GM12878 (cell line): Measurements from ENCODE around the gene TTF2. TPM values are rescaled to one million over a fixed set of nuclear protein-coding genes. Genes with fewer than 3 reads are reported as not detected.

ENCODE experiments used
- BCLAF1 ChIP-seq: fragments of 450-650 bp; IDR thresholded peaks from 2 replicates; pipeline ENCODE4 v1.6.1; 2017; ENCODE audit warnings: antibody characterized with exemption, mild to moderate bottlenecking, moderate library complexity
- BMI1 ChIP-seq: fragments of 450-650 bp; IDR thresholded peaks from 2 replicates; pipeline ENCODE4 v1.6.1; 2016; ENCODE audit warnings: mild to moderate bottlenecking, moderate library complexity, borderline replicate concordance
- CHD2 ChIP-seq: IDR thresholded peaks from 2 replicates; pipeline ENCODE4 v1.6.1; 2011; ENCODE audit warnings: low read depth, low read length, improper control_type of control experiment, borderline replicate concordance
- ETV6 ChIP-seq, 2 experiments: fragments of 450-650 bp in 1 of 2; IDR thresholded peaks in 1 of 2; conservative IDR thresholded peaks in 1 of 2; 2 replicates each; pipeline ENCODE4 v1.6.1; 2014; ENCODE audit warnings: antibody characterized with exemption in 1 of 2, borderline replicate concordance in 1 of 2, low read depth in 1 of 2, mild to moderate bottlenecking in 1 of 2, moderate library complexity in 1 of 2
- PAX8 ChIP-seq: fragments of 450-650 bp; IDR thresholded peaks from 2 replicates; pipeline ENCODE4 v1.6.1; 2017; ENCODE audit warnings: mild to moderate bottlenecking, moderate library complexity
- PML ChIP-seq: IDR thresholded peaks from 2 replicates; pipeline ENCODE4 v1.6.1; 2012; ENCODE audit warnings: low read length, inconsistent platforms
- POLR2AphosphoS5 ChIP-seq: IDR thresholded peaks from 2 replicates; pipeline ENCODE4 v1.6.1; 2011; ENCODE audit warnings: mild to moderate bottlenecking, low read length, inconsistent platforms
- RB1 ChIP-seq: fragments of 450-650 bp; formaldehyde crosslinking; IDR thresholded peaks from 2 replicates; pipeline ENCODE4 v1.6.1; 2017; ENCODE audit warnings: mild to moderate bottlenecking, borderline replicate concordance
- SMARCA5 ChIP-seq: fragments of 450-650 bp; IDR thresholded peaks from 2 replicates; pipeline ENCODE4 v1.6.1; 2017; ENCODE audit warnings: mild to moderate bottlenecking
- SPI1 ChIP-seq: IDR thresholded peaks from 2 replicates; pipeline ENCODE4 v1.6.1; 2011; ENCODE audit warnings: low read depth, mild to moderate bottlenecking, low read length, moderate library complexity, borderline replicate concordance; ENCODE audit not compliant: insufficient read depth
- SRF ChIP-seq, 2 experiments: IDR thresholded peaks; 2 replicates each; pipeline ENCODE4 v1.6.1; 2011; ENCODE audit warnings: low read depth in 2 of 2, low read length in 2 of 2, mild to moderate bottlenecking in 1 of 2, moderate library complexity in 1 of 2
- ZNF207 ChIP-seq: fragments of 450-650 bp; IDR thresholded peaks from 2 replicates; pipeline ENCODE4 v1.6.1; 2014; ENCODE audit warnings: antibody characterized with exemption, mild to moderate bottlenecking, borderline replicate concordance
- ZNF384 ChIP-seq: IDR thresholded peaks from 2 replicates; pipeline ENCODE4 v1.6.1; 2012; ENCODE audit warnings: low read depth, mild to moderate bottlenecking, low read length, improper control_type of control experiment, borderline replicate concordance
- ZNF622 ChIP-seq: fragments of 450-650 bp; IDR thresholded peaks from 2 replicates; pipeline ENCODE4 v1.6.1; 2017; ENCODE audit warnings: mild to moderate bottlenecking, inconsistent platforms
- polyA plus RNA-seq, 11 experiments: library from polyadenylated mRNA; depleted of rRNA in 4 of 11; unstranded in 6 of 11; stranded (reverse) in 5 of 11; fragments of >200 nt; fragmentation: Nextera tagmentation in 4 of 11; fragmentation: Illumina TruSeq in 1 of 11; extraction: Ambion mirVana in 4 of 11; extraction: Trizol in 1 of 11; gene quantifications; 1 replicate in 1 of 11; 2 replicates in 10 of 11; pipeline versions ENCODE4 v1.2.1 to v1.2.3, GENCODE V29; 2011 to 2016; ENCODE audit warnings: inconsistent platforms in 2 of 11, missing spikeins in 2 of 11, low read depth in 1 of 11
- total RNA-seq, 4 experiments: library from RNA; depleted of rRNA in 3 of 4; stranded (reverse); fragments of >200 nt in 3 of 4; fragmentation: Illumina TruSeq in 1 of 4; extraction: Trizol in 1 of 4; gene quantifications; 2 replicates each; pipeline versions ENCODE4 v1.2.1 to v1.2.3, GENCODE V29; 2013 to 2021
- TF ChIP-seq, protein P1 (sequence below): fragments of 450-650 bp; IDR thresholded peaks from 2 replicates; pipeline ENCODE4 v1.6.1; 2018; ENCODE audit warnings: mild to moderate bottlenecking, low read depth, moderate library complexity; ENCODE audit not compliant: partially characterized antibody
- TF ChIP-seq, protein P2 (sequence below): fragments of 150-350 bp; IDR thresholded peaks from 2 replicates; pipeline ENCODE4 v1.6.1; 2016; ENCODE audit warnings: low read depth, low read length
- TF ChIP-seq, protein P3 (sequence below): IDR thresholded peaks from 2 replicates; pipeline ENCODE4 v1.6.1; 2011; ENCODE audit warnings: borderline replicate concordance, low read depth, mild to moderate bottlenecking, moderate library complexity, mixed read lengths, low read length; ENCODE audit not compliant: insufficient read depth; ENCODE audit errors: extremely low read length
- TF ChIP-seq, protein P4 (sequence below): IDR thresholded peaks from 2 replicates; pipeline ENCODE4 v1.6.1; 2011; ENCODE audit warnings: low read depth, mild to moderate bottlenecking, low read length, moderate library complexity, borderline replicate concordance; ENCODE audit errors: extremely low read depth

Gene TTF2
- total and polyA plus RNA-seq, 10 of the 15 experiments (the other 5 are each of a cell fraction or from before 2014, with no cell fraction given) = 17.7 to 134 (median 78.2) TPM

- TF ChIP-seq, protein P1, sequence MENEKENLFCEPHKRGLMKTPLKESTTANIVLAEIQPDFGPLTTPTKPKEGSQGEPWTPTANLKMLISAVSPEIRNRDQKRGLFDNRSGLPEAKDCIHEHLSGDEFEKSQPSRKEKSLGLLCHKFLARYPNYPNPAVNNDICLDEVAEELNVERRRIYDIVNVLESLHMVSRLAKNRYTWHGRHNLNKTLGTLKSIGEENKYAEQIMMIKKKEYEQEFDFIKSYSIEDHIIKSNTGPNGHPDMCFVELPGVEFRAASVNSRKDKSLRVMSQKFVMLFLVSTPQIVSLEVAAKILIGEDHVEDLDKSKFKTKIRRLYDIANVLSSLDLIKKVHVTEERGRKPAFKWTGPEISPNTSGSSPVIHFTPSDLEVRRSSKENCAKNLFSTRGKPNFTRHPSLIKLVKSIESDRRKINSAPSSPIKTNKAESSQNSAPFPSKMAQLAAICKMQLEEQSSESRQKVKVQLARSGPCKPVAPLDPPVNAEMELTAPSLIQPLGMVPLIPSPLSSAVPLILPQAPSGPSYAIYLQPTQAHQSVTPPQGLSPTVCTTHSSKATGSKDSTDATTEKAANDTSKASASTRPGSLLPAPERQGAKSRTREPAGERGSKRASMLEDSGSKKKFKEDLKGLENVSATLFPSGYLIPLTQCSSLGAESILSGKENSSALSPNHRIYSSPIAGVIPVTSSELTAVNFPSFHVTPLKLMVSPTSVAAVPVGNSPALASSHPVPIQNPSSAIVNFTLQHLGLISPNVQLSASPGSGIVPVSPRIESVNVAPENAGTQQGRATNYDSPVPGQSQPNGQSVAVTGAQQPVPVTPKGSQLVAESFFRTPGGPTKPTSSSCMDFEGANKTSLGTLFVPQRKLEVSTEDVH = no peak
- TF ChIP-seq SMARCA5 (0 out of 2 replicates have a peak, but pooled peaks have one; percentile 73), ZNF207 (no peak), PML (no peak), BCLAF1 (no peak), SRF (IDR thresholded peaks at IDR 0.05; ENCODE audit: low read depth in 2 of 2, low read length in 2 of 2) (no peak), ZNF622 (no peak), PAX8 (no peak), POLR2AphosphoS5 (no peak), ETV6 (conservative IDR thresholded peaks at IDR 0.05 in 1 of 2, IDR thresholded peaks at IDR 0.05 in 1 of 2; ENCODE audit: borderline replicate concordance in 1 of 2, low read depth in 1 of 2) (no peak), CHD2 (0 out of 2 replicates have a peak, but pooled peaks have one; percentile 48), ZNF384 (no peak), BMI1 (no peak), RB1 (no peak), SPI1 (no peak)
- TF ChIP-seq, protein P2, sequence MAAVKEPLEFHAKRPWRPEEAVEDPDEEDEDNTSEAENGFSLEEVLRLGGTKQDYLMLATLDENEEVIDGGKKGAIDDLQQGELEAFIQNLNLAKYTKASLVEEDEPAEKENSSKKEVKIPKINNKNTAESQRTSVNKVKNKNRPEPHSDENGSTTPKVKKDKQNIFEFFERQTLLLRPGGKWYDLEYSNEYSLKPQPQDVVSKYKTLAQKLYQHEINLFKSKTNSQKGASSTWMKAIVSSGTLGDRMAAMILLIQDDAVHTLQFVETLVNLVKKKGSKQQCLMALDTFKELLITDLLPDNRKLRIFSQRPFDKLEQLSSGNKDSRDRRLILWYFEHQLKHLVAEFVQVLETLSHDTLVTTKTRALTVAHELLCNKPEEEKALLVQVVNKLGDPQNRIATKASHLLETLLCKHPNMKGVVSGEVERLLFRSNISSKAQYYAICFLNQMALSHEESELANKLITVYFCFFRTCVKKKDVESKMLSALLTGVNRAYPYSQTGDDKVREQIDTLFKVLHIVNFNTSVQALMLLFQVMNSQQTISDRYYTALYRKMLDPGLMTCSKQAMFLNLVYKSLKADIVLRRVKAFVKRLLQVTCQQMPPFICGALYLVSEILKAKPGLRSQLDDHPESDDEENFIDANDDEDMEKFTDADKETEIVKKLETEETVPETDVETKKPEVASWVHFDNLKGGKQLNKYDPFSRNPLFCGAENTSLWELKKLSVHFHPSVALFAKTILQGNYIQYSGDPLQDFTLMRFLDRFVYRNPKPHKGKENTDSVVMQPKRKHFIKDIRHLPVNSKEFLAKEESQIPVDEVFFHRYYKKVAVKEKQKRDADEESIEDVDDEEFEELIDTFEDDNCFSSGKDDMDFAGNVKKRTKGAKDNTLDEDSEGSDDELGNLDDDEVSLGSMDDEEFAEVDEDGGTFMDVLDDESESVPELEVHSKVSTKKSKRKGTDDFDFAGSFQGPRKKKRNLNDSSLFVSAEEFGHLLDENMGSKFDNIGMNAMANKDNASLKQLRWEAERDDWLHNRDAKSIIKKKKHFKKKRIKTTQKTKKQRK = peak; percentile 55
- TF ChIP-seq, protein P3, sequence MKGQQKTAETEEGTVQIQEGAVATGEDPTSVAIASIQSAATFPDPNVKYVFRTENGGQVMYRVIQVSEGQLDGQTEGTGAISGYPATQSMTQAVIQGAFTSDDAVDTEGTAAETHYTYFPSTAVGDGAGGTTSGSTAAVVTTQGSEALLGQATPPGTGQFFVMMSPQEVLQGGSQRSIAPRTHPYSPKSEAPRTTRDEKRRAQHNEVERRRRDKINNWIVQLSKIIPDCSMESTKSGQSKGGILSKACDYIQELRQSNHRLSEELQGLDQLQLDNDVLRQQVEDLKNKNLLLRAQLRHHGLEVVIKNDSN = no peak
- TF ChIP-seq, protein P4, sequence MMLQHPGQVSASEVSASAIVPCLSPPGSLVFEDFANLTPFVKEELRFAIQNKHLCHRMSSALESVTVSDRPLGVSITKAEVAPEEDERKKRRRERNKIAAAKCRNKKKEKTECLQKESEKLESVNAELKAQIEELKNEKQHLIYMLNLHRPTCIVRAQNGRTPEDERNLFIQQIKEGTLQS = no peak
Measured at GRCh38 chr1:117121589-117122329, 61.6 kb downstream of the TTF2 start, which contains the start of gene TRIM45 (continued).
